ENCODE measurements around the gene CYYR1. TPM values are rescaled to one million over a fixed set of nuclear protein-coding genes. Genes with fewer than 3 reads are reported as not detected.
"Not testable (repeated sequence)": the region's sequence is repeated elsewhere in the genome, so short reads cannot be mapped to it uniquely, and the experiment has no call there.

CYYR1 gene
- total RNA-seq, 1 donor, result 0.10 TPM

DNA sequence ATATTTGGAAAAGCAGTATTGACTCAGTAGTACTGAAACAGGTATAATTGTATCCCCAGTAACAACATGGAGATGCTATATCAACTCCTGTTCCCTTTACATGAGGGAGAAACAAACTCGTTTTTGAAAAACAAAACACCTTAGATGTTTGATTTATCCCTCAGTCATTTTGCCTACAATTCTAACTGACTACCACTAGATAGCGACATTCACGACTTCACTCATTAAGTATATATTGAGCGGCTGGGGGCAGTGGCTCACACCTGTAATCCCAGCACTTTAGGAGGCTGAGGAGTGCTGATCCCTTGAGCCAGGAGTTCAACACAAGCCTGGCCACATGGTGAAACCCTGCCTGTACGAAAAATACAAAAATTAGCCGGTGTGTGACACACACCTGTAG, 83.3 kb downstream of the CYYR1 start:
- H3K27me3 ChIP-seq (ENCODE audit: insufficient read depth, low read length), result no peaks in the 10 kb centered on the region
- H3K9me3 ChIP-seq (ENCODE audit: low read depth, low read length), result no peaks in the 10 kb centered on the region
- no peaks in the 10 kb centered on the region for H3K4me1 ChIP-seq (ENCODE audit: insufficient read depth, low read length)
- H3K4me3 ChIP-seq (ENCODE audit: low read length), result no peak overlapping the region

- Histone ChIP-seq H3K9me3 (ENCODE audit: low read depth, low read length) (no peaks in the 10 kb centered on the region), H3K27me3 (ENCODE audit: insufficient read depth, low read length) (no peaks in the 10 kb centered on the region), H3K4me1 (ENCODE audit: insufficient read depth, low read length) (no peaks in the 10 kb centered on the region), H3K4me3 (ENCODE audit: low read length) (no peak overlapping the region)
Measured at GRCh38 chr21:26487981-26488480, 85.1 kb downstream of the CYYR1 start.

- Histone ChIP-seq H3K4me1 (ENCODE audit: insufficient read depth, low read length) (no peaks in the 10 kb centered on the region), H3K27me3 (ENCODE audit: insufficient read depth, low read length) (no peaks in the 10 kb centered on the region), H3K4me3 (ENCODE audit: low read length) (no peak overlapping the region), H3K9me3 (ENCODE audit: low read depth, low read length) (no peaks in the 10 kb centered on the region)
Measured at GRCh38 chr21:26473471-26473870, 99.6 kb downstream of the CYYR1 start.

GRCh38 chr21:26471099-26471471, 102.0 kb downstream of the CYYR1 start:
- no peaks in the 10 kb centered on the region for H3K27me3 ChIP-seq (ENCODE audit: insufficient read depth, low read length)
- no peaks in the 10 kb centered on the region for H3K9me3 ChIP-seq (ENCODE audit: low read depth, low read length)
- H3K4me3 ChIP-seq (ENCODE audit: low read length), result no peak overlapping the region
- H3K4me1 ChIP-seq (ENCODE audit: insufficient read depth, low read length), result no peaks in the 10 kb centered on the region

GRCh38 chr21:26470351-26471098, 102.6 kb downstream of the CYYR1 start:
- no peaks in the 10 kb centered on the region for H3K9me3 ChIP-seq (ENCODE audit: low read depth, low read length)
- H3K27me3 ChIP-seq (ENCODE audit: insufficient read depth, low read length), result no peaks in the 10 kb centered on the region
- no peaks in the 10 kb centered on the region for H3K4me1 ChIP-seq (ENCODE audit: insufficient read depth, low read length)
- no peak overlapping the region for H3K4me3 ChIP-seq (ENCODE audit: low read length)

DNA sequence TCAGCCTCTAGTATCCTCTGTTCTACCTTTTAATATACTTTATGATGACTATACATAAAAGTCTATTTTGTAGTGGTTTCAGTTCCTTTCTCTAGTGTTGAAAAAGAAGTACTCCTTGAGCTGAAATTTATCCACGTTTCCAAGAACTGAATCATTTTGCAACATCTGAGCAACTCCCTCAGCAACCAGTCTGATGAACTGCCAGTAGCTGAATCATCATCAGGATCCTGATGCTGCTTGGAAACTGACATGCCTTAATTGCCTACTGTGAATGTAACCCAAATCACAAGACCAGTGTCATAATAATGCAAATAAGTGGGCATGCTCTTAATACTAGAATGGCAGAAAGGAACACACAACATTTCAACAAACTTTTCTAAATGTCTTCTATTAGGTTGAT, 103.3 kb downstream of the CYYR1 start:
- H3K27me3 ChIP-seq (ENCODE audit: insufficient read depth, low read length), result no peaks in the 10 kb centered on the region
- no peaks in the 10 kb centered on the region for H3K9me3 ChIP-seq (ENCODE audit: low read depth, low read length)
- H3K4me3 ChIP-seq (ENCODE audit: low read length), result no peak overlapping the region
- no peaks in the 10 kb centered on the region for H3K4me1 ChIP-seq (ENCODE audit: insufficient read depth, low read length)

- Histone ChIP-seq H3K9me3 (ENCODE audit: low read depth, low read length) (no peaks in the 10 kb centered on the region), H3K4me1 (ENCODE audit: insufficient read depth, low read length) (no peaks in the 10 kb centered on the region), H3K27me3 (ENCODE audit: insufficient read depth, low read length) (no peaks in the 10 kb centered on the region), H3K4me3 (ENCODE audit: low read length) (no peak overlapping the region)
Measured at GRCh38 chr21:26465916-26466315, 107.2 kb downstream of the CYYR1 start.

GRCh38 chr21:26461500-26461899, 111.6 kb downstream of the CYYR1 start:
- Histone ChIP-seq H3K27me3 (ENCODE audit: insufficient read depth, low read length) (no peaks in the 10 kb centered on the region), H3K9me3 (ENCODE audit: low read depth, low read length) (no peaks in the 10 kb centered on the region), H3K4me1 (ENCODE audit: insufficient read depth, low read length) (no peaks in the 10 kb centered on the region), H3K4me3 (ENCODE audit: low read length) (no peak overlapping the region)

DNA sequence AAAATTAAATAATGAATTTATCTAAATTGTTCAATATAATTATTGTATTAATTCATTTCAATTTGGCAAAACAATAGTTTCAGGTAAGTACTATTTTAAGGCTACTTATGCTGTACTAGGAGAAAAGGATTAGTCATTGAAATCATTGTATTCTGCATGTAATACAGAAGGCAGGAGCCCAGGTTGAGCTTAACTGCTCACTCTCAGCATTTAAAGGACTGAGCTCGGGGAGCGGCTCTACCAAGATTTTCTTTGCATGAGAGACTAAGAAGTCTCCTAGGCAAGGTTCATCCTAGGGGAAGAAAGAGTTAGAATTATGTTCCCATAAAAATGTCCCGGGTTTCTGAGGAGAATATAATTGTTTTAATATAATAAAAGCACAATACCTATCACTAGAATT, 112.5 kb downstream of the CYYR1 start:
- Histone ChIP-seq H3K27me3 (ENCODE audit: insufficient read depth, low read length) (no peaks in the 10 kb centered on the region), H3K4me1 (ENCODE audit: insufficient read depth, low read length) (no peaks in the 10 kb centered on the region), H3K4me3 (ENCODE audit: low read length) (no peak overlapping the region), H3K9me3 (ENCODE audit: low read depth, low read length) (no peaks in the 10 kb centered on the region)

GRCh38 chr21:26458854-26459253, 114.2 kb downstream of the CYYR1 start:
- not testable (repeated sequence) for H3K27me3 ChIP-seq (ENCODE audit: insufficient read depth, low read length); H3K4me1 ChIP-seq (ENCODE audit: insufficient read depth, low read length); H3K9me3 ChIP-seq (ENCODE audit: low read depth, low read length); H3K4me3 ChIP-seq (ENCODE audit: low read length)

DNA sequence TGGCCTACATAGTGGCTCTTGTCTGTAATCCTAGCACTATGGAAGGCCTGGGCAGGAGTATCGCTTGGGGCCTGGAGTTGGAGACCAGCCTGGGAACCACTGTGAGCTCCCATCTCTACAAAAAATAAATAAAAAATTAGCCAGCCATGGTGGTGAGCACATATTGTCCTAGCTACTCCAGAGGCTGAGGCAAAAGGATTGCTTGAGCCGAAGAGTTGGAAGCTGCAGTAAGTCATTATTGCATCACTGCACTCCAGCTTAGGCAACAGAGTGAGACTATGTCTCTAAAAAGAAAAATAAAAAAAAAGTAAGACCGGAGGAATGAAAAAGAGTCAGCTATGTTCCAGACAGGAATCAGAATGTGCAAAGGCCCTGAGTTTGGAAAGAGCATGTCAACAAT, 115.3 kb downstream of the CYYR1 start:
- Histone ChIP-seq H3K27me3 (ENCODE audit: insufficient read depth, low read length) (no peaks in the 10 kb centered on the region), H3K4me1 (ENCODE audit: insufficient read depth, low read length) (no peaks in the 10 kb centered on the region), H3K4me3 (ENCODE audit: low read length) (no peak overlapping the region), H3K9me3 (ENCODE audit: low read depth, low read length) (no peaks in the 10 kb centered on the region)

GRCh38 chr21:26453267-26453666, 119.8 kb downstream of the CYYR1 start:
- no peaks in the 10 kb centered on the region for H3K27me3 ChIP-seq (ENCODE audit: insufficient read depth, low read length)
- no peak overlapping the region for H3K4me3 ChIP-seq (ENCODE audit: low read length)
- no peaks in the 10 kb centered on the region for H3K9me3 ChIP-seq (ENCODE audit: low read depth, low read length)
- H3K4me1 ChIP-seq (ENCODE audit: insufficient read depth, low read length), result no peaks in the 10 kb centered on the region

DNA sequence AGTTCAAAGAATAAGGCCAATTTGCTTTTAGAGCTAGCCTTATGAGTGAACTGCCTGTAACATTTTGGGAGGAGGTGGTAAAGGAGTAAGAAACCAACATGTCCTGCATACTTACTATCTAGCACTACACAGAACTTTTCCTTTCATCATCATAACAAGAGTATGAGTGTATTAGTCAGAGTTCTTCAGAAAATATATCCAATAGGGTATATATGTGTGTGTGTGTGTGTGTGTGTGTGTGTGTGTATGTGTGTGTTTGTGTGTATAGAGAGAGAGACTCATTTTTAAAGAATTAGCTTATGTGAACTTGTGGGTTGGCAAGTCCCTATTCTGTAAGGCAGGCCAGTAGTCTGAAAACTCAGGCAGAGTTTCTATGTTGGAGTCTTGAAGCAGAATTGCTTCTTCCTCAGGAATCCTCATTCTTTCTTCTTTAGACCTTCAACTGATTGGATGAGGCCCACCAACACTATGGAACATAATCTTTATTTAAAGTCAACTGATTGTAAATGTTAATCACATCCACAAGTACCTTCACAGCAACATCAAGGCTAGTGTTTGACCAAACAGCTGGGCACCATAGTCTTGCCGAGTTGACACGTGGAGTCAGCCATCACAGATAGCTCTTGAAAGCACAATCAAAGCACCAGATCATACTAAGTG, 121.9 kb downstream of the CYYR1 start:
- Histone ChIP-seq H3K9me3 (ENCODE audit: low read depth, low read length) (no peaks in the 10 kb centered on the region), H3K27me3 (ENCODE audit: insufficient read depth, low read length) (no peaks in the 10 kb centered on the region), H3K4me1 (ENCODE audit: insufficient read depth, low read length) (no peaks in the 10 kb centered on the region), H3K4me3 (ENCODE audit: low read length) (no peak overlapping the region)

- Histone ChIP-seq H3K4me3 (ENCODE audit: low read length) (no peak overlapping the region), H3K4me1 (ENCODE audit: insufficient read depth, low read length) (no peaks in the 10 kb centered on the region), H3K9me3 (ENCODE audit: low read depth, low read length) (no peaks in the 10 kb centered on the region), H3K27me3 (ENCODE audit: insufficient read depth, low read length) (no peaks in the 10 kb centered on the region)
Measured at GRCh38 chr21:26449161-26449560, 123.9 kb downstream of the CYYR1 start.

- Histone ChIP-seq H3K4me1 (ENCODE audit: insufficient read depth, low read length) (no peaks in the 10 kb centered on the region), H3K9me3 (ENCODE audit: low read depth, low read length) (no peaks in the 10 kb centered on the region), H3K27me3 (ENCODE audit: insufficient read depth, low read length) (no peaks in the 10 kb centered on the region), H3K4me3 (ENCODE audit: low read length) (no peak overlapping the region)
Measured at GRCh38 chr21:26448751-26449150, 124.3 kb downstream of the CYYR1 start.

DNA sequence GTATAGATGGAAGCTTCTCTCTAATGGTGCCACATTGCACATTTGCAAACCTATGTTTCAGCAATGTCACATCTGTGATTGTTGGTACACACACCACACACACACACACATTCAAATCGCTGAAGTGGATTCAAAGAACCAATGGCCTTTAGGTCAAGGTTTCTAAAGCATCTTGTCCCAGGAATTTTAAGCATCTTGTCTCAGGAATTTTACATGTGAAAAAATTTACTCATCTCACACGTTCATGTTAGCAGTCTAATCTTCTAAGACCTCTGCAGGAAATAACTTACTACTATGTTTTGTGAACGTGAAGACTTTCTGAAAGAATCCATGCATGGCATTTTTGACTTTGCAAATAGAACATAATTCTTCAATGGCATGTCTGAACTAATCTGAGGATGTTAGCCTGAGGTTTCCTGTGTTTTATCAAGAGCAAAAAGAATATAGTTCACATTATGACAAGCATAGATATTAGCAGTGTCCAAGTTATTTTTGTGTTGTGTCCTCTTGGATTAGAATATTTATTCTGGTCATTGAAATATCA, 125.1 kb downstream of the CYYR1 start:
- H3K4me1 ChIP-seq (ENCODE audit: insufficient read depth, low read length), result no peaks in the 10 kb centered on the region
- H3K27me3 ChIP-seq (ENCODE audit: insufficient read depth, low read length), result no peaks in the 10 kb centered on the region
- no peaks in the 10 kb centered on the region for H3K9me3 ChIP-seq (ENCODE audit: low read depth, low read length)
- H3K4me3 ChIP-seq (ENCODE audit: low read length), result no peak overlapping the region

Measured in mononuclear cell (primary cell).